ENCODE data around the gene RIN3.

- no peak for TF ChIP-seq EZH2 (IDR thresholded peaks at IDR 0.05; ENCODE audit: insufficient read depth, poor library complexity, severe bottlenecking)
- no peak for TF ChIP-seq EZH2phosphoT487 (IDR thresholded peaks at IDR 0.05; ENCODE audit: insufficient read depth, low read depth)
Measured at GRCh38 chr14:92589213-92589852, 75.8 kb downstream of the RIN3 start.
